GM12865 (cell line): Measurements from ENCODE around the gene TIMM44.

ENCODE experiments used
- DNase-seq: peaks from one replicate; pipeline ENCODE4 v3.0.0; 2010; ENCODE audit warnings: low read depth
- H3K4me3 ChIP-seq: 2 replicates; pipeline ENCODE4 v1.5.1; 2011; ENCODE audit warnings: mild to moderate bottlenecking, low read depth, low read length, control low read depth
- CTCF ChIP-seq: IDR thresholded peaks from 2 replicates; pipeline ENCODE4 v1.5.1; 2011; ENCODE audit warnings: low read length, control low read depth, low read depth, inconsistent platforms; ENCODE audit not compliant: insufficient read depth; ENCODE audit errors: missing control alignments

The TIMM44 gene

GRCh38 chr19:7887408-7888144, 55.9 kb downstream of the TIMM44 start:
- no peak overlapping the region for H3K4me3 ChIP-seq
- no peak for DNase-seq
- TF ChIP-seq CTCF, result no peak

- DNase-seq, result no peak
- TF ChIP-seq CTCF, result no peak
These were observed 57.6 kb downstream of the TIMM44 start for GRCh38 chr19:7885818-7886217.

GRCh38 chr19:7883796-7884570, 59.5 kb downstream of the TIMM44 start:
- DNase-seq, result no peak
- no peak overlapping the region for H3K4me3 ChIP-seq
- TF ChIP-seq CTCF, result no peak

More at GRCh38 chr19:7885818-7886217, 57.6 kb downstream of the TIMM44 start:
- no peak overlapping the region for H3K4me3 ChIP-seq

- no peak overlapping the region for H3K4me3 ChIP-seq
- no peak for DNase-seq
- TF ChIP-seq CTCF, result no peak
These were observed 60.4 kb downstream of the TIMM44 start for GRCh38 chr19:7883105-7883504.

GRCh38 chr19:7881910-7882309, 61.6 kb downstream of the TIMM44 start:
- no peak for DNase-seq
- no peak overlapping the region for H3K4me3 ChIP-seq
- TF ChIP-seq CTCF, result no peak

GRCh38 chr19:7879836-7880235, 63.6 kb downstream of the TIMM44 start:
- H3K4me3 ChIP-seq, result no peak overlapping the region
- no peak for TF ChIP-seq CTCF
- DNase-seq, result no peak
